ENCODE results near the gene AKT1.

GRCh38 chr14:104746071-104746545 lies 49.4 kb downstream of the AKT1 start:
- TF ChIP-seq GATA3 (IDR thresholded peaks at IDR 0.05; ENCODE audit: low read depth, low read length) (no peak), GATA2 (IDR thresholded peaks at IDR 0.05; ENCODE audit: low read depth, low read length) (no peak)
